Ishikawa (cell line): ENCODE measurements around the gene ZFYVE9.

ENCODE experiments used
- CEBPB ChIP-seq: IDR thresholded peaks from 2 replicates; pipeline ENCODE4 v1.6.1; 2012
- CREB1 ChIP-seq: IDR thresholded peaks from 2 replicates; pipeline ENCODE4 v1.6.1; 2012; ENCODE audit warnings: low read depth
- EGR1 ChIP-seq: IDR thresholded peaks from 2 replicates; pipeline ENCODE4 v1.6.1; 2012
- EP300 ChIP-seq: IDR thresholded peaks from 2 replicates; pipeline ENCODE4 v1.6.1; 2012; ENCODE audit warnings: borderline replicate concordance
- FOXM1 ChIP-seq: IDR thresholded peaks from 2 replicates; pipeline ENCODE4 v1.6.1; 2012; ENCODE audit warnings: low read depth, borderline replicate concordance
- NFIC ChIP-seq: IDR thresholded peaks from 2 replicates; pipeline ENCODE4 v1.6.1; 2012
- RAD21 ChIP-seq: IDR thresholded peaks from 2 replicates; pipeline ENCODE4 v1.6.1; 2012; ENCODE audit warnings: low read depth
- REST ChIP-seq: IDR thresholded peaks from 2 replicates; pipeline ENCODE4 v1.6.1; 2012; ENCODE audit warnings: low read depth, mild to moderate bottlenecking
- TAF1 ChIP-seq: IDR thresholded peaks from 2 replicates; pipeline ENCODE4 v1.6.1; 2012; ENCODE audit warnings: low read depth, mild to moderate bottlenecking
- TCF12 ChIP-seq: IDR thresholded peaks from 2 replicates; pipeline ENCODE4 v1.6.1; 2012; ENCODE audit warnings: low read depth
- TEAD4 ChIP-seq: IDR thresholded peaks from 2 replicates; pipeline ENCODE4 v1.6.1; 2012
- USF1 ChIP-seq: IDR thresholded peaks from 2 replicates; pipeline ENCODE4 v1.6.1; 2012
- YY1 ChIP-seq: IDR thresholded peaks from 2 replicates; pipeline ENCODE4 v1.6.1; 2012; ENCODE audit warnings: low read depth
- ZBTB7A ChIP-seq: IDR thresholded peaks from 2 replicates; pipeline ENCODE4 v1.6.1; 2012; ENCODE audit warnings: low read depth
- TF ChIP-seq, protein P1 (sequence below): IDR thresholded peaks from 2 replicates; pipeline ENCODE4 v1.6.1; 2012

Gene ZFYVE9, protein sequence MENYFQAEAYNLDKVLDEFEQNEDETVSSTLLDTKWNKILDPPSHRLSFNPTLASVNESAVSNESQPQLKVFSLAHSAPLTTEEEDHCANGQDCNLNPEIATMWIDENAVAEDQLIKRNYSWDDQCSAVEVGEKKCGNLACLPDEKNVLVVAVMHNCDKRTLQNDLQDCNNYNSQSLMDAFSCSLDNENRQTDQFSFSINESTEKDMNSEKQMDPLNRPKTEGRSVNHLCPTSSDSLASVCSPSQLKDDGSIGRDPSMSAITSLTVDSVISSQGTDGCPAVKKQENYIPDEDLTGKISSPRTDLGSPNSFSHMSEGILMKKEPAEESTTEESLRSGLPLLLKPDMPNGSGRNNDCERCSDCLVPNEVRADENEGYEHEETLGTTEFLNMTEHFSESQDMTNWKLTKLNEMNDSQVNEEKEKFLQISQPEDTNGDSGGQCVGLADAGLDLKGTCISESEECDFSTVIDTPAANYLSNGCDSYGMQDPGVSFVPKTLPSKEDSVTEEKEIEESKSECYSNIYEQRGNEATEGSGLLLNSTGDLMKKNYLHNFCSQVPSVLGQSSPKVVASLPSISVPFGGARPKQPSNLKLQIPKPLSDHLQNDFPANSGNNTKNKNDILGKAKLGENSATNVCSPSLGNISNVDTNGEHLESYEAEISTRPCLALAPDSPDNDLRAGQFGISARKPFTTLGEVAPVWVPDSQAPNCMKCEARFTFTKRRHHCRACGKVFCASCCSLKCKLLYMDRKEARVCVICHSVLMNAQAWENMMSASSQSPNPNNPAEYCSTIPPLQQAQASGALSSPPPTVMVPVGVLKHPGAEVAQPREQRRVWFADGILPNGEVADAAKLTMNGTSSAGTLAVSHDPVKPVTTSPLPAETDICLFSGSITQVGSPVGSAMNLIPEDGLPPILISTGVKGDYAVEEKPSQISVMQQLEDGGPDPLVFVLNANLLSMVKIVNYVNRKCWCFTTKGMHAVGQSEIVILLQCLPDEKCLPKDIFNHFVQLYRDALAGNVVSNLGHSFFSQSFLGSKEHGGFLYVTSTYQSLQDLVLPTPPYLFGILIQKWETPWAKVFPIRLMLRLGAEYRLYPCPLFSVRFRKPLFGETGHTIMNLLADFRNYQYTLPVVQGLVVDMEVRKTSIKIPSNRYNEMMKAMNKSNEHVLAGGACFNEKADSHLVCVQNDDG (N-terminal part only)

DNA sequence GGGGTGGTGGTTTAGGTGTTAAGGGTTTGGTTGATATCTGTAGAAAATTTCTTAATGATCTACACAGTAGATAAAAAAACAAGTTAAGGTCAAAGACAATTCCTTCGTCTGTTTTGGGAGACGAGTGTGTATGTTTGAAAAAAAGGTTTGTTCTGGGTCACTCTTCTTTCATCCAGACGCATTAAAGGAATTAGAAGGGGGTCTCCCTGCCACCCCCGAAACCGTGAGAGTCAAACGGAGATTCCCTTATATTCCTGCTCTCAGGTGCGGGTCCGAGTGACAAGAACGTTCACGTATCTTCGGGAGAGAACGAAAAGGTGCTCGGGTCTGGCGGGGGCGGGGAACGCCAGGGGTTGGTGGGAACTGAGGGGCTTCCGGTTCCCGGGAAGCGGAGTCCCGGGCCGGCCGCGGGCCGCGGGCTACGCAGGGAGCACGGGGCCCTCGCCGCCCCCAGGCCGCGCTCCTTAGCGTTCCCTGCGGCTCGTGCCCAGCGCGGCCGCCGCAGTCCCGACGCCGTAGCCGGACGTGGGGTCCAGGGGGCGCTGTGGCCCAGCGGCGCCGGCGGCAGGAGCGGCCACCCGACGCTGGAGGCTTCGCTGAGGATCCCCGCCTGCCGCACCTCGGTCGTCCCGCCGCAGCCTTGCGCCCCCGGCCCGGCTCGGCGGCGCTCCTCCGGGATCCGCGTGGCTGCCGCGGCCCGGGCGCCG is at the start of gene ZFYVE9:
Gene ZFYVE9 (plus strand): TSS at position 577 of the 707 bp plus-strand sequence. CDS start 91,118 bp downstream, outside the sequence.
- TF ChIP-seq TCF12 = no peak
- peak; percentile 21; the same call in 1 of the 2 replicates for TF ChIP-seq EP300
- TF ChIP-seq TAF1 = 0 out of 2 replicates have a peak, but pooled peaks have one; percentile 20
- peak; percentile 49; the same call in 1 of the 2 replicates for TF ChIP-seq RAD21
- TF ChIP-seq, protein P1, sequence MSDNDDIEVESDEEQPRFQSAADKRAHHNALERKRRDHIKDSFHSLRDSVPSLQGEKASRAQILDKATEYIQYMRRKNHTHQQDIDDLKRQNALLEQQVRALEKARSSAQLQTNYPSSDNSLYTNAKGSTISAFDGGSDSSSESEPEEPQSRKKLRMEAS = peak; percentile 59; the same call in 1 of the 2 replicates

DNA sequence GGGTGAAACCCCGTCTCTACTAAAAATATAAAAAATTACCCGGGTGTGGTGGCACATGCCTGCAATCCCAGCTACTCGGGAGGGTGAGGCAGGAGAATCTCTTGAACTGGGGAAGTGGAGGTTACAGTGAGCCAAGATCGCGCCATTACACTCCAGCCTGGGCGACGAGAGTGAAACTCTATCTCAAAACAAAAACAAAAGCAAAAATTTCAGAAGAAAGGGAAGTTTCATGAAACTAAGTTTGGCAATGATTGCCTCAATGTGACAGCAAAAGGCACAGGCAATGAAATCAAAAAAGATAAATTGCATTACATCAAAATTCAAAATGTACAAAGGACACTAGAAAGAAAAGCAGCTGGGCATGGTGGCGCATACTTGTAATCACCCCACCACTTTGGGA is 45.7 kb upstream of the ZFYVE9 start:
- TF ChIP-seq EP300 (no peak), TCF12 (no peak), EGR1 (no peak)

DNA sequence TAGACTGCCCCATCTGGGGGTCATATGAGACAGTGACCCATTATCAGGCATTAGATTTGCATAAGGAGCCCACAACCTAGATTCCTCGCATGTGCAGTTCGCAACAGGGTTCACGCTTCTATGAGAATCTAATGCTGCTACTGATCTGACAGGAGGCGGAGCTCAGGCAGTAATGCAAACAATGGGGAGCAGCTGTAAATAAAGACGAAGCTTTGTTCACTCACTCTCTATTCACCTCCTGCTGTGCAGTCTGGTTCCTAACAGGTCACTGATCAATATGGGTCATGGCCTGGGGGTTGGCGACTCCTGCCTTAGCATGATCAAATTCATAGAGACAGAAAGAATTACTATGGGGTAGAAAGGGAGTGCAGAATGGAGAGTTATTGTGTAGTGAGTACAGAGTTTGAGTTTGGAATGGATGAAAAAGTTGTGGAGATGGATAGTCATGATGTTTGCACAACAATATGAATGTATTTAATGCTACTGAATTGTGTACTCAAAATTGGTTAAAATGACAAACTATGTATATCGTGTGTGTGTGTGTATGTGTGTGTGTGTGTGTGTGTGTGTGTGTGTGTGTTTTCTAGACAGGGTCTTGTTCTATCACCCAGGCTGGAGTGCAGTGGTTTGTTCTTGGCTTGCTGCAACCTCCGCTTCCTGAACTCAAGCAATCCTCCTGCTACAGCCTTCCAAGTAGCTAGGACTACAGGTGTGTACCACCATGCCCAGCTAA is 43.6 kb upstream of the ZFYVE9 start:
- TF ChIP-seq, protein P1 = no peak
- TF ChIP-seq YY1 (no peak), USF1 (no peak), CEBPB (no peak)

DNA sequence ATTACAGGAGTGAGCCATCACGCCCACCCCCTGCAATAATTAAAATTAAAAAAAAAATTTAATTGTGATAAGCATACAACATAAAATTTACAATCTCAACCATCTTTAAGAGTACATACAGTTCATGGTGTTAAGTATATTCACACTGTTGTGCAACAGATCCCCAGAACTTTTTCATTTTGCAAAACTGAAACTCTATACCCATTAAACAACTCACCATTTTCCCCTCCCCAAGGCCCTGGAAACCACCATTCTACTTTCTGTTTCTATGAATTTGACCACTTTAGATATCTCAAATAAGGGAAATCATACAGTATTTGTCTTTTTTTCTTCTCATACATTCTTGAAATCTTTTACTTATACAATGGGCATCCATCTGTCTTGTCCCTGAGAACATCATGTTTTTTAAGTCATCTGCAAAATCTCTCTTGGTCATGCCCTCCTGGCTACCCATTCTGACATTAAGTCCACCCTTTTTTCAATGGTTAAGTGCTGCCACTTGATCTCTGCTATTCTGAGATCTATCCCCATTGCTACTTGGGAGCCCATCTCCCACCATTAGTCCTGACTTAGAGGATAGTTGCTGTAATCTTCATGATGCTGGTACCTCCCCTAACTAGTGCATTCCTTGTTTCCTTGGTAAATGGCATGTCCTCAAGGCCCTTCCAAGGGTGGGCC is 39.4 kb upstream of the ZFYVE9 start:
- TF ChIP-seq TEAD4 = no peak
- no peak for TF ChIP-seq USF1
- TF ChIP-seq ZBTB7A = no peak
- no peak for TF ChIP-seq CEBPB
- no peak for TF ChIP-seq CREB1
- no peak for TF ChIP-seq RAD21
- no peak for TF ChIP-seq EGR1
- no peak for TF ChIP-seq REST
- no peak for TF ChIP-seq FOXM1
- TF ChIP-seq NFIC = no peak

GRCh38 chr1:52111492-52111891 is 30.4 kb upstream of the ZFYVE9 start:
- TF ChIP-seq YY1 = no peak
- no peak for TF ChIP-seq REST
- TF ChIP-seq CEBPB = no peak
- TF ChIP-seq CREB1 = no peak
- no peak for TF ChIP-seq ZBTB7A
- TF ChIP-seq RAD21 = no peak
- TF ChIP-seq TCF12 = no peak
